HG03460 (cell line): ENCODE measurements around the gene FAM193A.
A peak's percentile ranks its signal among the peaks of the same experiment; 100 is the strongest.
"Not testable (repeated sequence)": the region's sequence is repeated elsewhere in the genome, so short reads cannot be mapped to it uniquely, and the experiment has no call there.

Experiments
- ATAC-seq: cut with Tn5 transposase; IDR thresholded peaks from one replicate; pipeline ENCODE4 v1.9.1; 2021; ENCODE audit not compliant: unreplicated experiment

FAM193A gene

DNA sequence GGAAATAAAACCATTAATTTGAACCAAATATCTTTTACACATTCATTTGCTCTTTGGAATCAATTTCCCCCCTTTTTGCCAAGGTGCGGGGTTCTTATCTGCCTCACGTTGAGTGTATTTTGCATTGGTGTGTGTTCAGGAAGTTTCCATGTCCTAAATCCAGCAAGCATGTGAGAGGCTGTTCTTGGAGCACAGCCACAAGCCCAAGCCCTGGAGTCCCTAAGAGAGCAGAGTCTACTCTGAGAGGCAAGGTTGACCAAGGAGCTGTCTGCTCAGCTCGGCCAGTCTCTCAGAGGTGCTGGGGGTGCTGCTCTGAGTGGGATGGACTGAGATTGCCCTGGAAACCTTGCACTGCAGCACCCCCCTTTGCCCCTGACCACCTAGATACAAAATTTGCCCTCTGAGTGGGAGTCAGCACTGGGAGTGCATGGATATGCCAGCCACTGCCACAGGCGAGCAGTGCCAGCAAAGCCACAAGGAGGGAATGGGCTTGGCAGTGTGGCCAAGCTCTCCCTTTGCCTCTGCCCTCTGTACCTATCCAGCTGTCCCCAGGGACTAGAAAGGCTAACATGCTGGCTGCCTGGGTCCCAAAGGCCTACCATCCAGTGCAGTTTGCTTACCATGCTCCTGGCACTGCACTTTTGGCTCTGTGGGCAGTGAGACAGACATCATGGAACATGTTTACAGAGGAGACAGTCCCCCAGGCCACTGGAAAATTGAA, 20.5 kb upstream of the FAM193A start:
- ATAC-seq: no peak

GRCh38 chr4:2516635-2517034, 19.8 kb upstream of the FAM193A start:
- ATAC-seq: no peak

GRCh38 chr4:2526559-2526958, 9.9 kb upstream of the FAM193A start:
- no peak for ATAC-seq

DNA sequence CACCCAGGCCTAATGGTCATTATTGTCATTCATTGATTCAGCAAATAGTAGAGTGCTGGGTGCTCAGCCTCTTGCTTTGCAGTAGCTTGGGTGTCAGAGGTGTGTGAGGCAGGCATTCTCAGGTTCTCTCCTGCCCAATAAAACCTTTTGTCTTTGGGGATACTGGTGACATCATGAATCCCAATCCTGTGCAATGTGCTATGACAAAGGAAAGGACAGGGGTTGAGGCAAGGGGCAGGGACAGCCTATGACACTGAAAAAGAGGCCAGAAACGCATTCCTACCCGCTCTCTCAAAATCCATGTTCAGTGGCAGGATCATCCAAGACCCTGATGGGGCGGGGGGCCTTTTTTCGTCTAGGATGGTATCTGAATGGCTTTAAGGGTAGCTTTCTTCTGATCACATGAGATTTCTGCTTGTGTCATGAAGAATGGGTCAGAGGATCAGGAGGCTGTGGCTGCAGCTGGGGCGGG, 1.5 kb upstream of the FAM193A start:
- no peak for ATAC-seq

GRCh38 chr4:2535376-2536192, 863 bp upstream of the FAM193A start:
- ATAC-seq: peak; percentile 17

DNA sequence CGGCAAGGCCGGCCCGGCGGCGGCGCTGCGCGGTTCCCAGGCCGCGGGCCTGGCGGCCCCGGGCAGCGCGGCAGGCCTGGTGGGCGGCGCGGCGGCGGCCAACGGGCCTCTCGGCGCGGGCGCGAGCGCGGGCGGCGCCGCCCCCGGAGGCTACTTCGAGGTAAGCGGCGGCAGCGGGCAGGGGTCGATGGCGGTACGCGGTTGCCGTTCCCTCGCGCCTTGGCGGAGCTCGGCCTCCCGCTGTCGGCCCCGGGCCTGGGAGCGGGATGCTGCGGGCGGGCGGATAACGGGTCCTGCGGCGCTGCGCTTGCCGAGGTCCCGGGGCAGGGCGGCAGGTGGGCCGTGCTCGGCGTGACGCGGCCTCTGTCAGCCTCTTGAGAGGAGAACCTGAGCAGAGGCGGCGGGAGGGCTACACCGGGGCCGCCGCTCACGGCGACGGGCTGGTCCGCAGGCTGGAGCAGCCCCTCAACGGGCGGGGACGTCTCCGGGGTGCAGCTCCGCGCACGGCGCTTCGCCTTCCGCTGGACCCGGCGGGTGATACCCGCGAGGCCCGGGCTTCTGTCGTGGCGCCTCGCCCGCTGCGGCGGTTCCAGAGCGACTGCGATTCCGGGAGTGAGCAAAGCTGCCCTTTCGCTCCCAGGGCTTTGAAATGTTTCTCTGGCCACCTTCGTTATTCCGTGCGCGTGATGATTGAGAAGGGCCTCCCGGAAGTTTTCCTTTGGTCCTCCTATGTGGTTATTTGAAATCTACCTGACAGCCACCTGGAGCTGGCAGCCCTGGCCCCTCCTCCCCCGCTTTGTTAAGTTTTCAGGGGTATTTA, 774 bp downstream of the FAM193A start:
- ATAC-seq: peak; percentile 17

DNA sequence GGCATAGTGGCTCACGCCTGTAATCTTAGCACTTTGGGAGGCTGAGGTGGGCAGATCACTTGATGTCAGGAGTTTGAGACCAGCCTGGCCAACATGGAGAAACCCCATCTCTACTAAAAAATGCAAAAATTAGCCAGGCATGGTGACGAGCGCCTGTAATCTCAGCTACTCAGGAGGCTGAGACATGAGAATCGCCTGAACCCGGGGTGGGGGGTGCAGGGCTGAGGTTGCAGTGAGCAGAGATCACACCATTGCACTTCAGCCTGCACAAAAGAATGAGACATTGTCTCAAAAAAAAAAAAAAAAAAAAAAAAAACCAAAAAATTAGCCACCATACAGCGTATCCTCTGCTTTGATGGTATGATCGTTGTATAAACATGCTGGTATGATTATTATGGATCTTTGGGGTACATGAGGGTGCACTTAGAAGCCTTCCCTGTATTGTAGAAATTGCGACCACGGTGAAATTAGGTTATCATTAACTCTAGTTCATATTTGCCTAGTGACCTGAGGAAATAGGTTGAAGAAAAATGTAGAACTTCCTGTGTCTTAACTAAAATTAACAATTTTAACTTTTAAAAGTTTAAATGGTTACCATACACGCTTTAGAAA, 7.2 kb downstream of the FAM193A start:
- ATAC-seq: not testable (repeated sequence)

DNA sequence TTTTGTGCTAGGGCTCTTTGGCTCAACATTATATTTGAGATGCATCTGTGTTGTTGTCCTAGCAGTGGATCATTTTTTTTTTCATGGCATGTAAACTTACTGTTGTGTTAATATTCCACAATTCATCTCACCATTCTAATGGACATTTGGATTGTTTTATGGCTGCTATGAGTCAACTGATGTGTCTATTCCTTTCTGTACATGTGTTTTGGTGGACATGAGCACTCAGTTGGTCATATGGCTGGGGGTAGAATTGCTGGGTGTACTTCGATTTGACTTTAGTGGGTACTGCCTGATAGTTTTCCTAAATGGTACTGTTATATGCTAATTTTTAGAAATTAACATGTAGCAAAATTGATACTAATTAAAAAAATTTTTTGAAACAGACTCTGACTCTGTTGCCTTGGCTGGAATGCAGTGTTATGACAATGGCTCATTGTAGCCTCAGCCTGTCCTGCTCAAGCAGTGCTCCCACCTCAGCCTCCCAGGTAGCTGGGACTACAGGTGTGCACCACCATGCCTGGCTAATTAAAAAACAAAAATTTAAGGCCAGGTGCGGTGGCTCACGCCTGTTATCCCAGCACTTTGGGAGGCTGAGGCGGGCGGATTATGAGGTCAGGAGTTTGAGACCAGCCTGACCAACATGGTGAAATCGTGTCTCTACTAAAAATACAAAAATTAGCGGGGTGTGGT, 9.0 kb downstream of the FAM193A start:
- no peak for ATAC-seq

GRCh38 chr4:2546286-2546823, 9.9 kb downstream of the FAM193A start:
- no peak for ATAC-seq

- ATAC-seq: not testable (repeated sequence)
Observed at GRCh38 chr4:2546961-2547691, 10.7 kb downstream of the FAM193A start.

DNA sequence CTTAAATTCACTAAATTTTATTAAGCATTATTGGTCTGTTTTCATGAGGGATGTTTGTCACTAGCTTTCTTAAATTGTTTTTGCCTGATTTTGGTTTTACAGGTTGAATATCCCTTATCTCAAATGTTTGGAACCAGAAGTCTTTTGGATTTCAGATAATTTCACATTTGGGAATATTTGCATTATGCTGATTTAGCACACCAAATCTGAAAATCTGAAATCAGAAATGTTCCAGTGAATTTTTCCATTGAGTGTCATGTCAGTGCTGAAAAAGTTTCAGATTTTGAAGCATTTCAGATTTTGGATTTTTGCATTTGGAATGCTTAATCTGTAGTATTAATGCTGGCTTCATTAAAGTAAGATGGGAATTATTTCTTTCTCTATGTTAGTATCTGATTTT, 14.7 kb downstream of the FAM193A start:
- no peak for ATAC-seq

GRCh38 chr4:2552806-2553205, 16.4 kb downstream of the FAM193A start:
- ATAC-seq: no peak

- ATAC-seq: no peak
Observed at GRCh38 chr4:2558301-2558700, 21.9 kb downstream of the FAM193A start.

GRCh38 chr4:2560167-2560566, 23.7 kb downstream of the FAM193A start:
- no peak for ATAC-seq

- no peak for ATAC-seq
Observed at GRCh38 chr4:2565533-2565932, 29.1 kb downstream of the FAM193A start.

GRCh38 chr4:2570036-2570435, 33.6 kb downstream of the FAM193A start:
- no peak for ATAC-seq

DNA sequence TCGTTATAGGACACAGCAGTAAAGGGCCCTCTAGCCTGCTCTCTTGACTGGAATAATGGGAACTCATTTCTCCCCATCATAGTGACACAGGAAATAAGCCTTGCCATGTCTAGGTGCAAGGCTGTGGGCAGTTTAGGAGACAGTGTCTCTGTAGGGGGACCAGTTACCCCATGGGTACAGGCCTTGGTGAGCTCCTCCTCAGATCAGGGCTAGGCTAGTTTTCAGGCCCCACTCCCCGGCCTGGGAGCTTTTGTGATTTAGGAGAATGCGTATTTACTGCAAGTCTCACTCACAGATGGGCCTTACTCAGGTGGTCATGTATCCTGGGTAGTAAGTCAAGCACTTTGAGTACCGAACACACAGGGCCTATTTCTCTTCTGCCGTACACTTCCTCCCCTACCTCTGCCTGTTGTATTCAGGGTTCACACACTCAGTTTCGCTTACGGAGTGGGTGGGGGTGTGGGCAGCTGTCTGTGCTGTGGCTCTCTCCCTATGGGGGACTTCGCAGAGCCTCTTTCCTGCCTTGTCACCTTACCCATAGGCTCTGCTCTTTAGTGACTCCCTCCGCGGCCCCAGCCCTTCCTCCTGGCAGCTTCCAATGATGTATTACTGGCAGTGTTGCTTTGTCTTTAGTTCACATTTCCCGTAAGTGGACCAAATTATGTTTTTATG, 34.2 kb downstream of the FAM193A start:
- ATAC-seq: peak; percentile 85

GRCh38 chr4:2572076-2572475, 35.6 kb downstream of the FAM193A start:
- no peak for ATAC-seq

DNA sequence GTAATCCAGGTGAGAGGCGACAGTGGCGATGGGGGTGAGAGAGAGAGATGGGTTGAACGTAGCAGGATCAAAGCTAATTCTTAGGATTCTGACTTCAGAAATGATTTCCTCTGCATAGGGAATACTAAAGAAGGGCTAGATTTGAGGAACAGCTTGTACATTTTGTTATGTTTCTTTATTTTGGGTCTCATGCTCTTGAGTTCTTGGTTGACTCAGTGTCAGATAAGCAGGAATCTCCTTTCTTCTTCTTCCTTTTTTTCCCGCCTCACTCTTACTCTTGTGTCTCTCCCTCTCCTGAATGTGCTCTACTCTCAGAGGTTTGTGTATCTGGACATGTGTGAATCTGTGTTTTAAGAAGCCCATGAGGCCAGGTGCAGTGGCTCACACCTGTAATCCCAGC, 36.4 kb downstream of the FAM193A start:
- ATAC-seq: no peak
